Measurements from ENCODE around the gene ANKRD13C.

- no peak for TF ChIP-seq EZH2 (IDR thresholded peaks at IDR 0.05; ENCODE audit: borderline replicate concordance, low read depth, low read length, severe bottlenecking)
- no peak for TF ChIP-seq CTCF (IDR thresholded peaks at IDR 0.05; ENCODE audit: borderline replicate concordance, extremely low read depth, low read length, poor library complexity, severe bottlenecking)
Observed at GRCh38 chr1:70331962-70332361, 22.6 kb downstream of the ANKRD13C start.
